Transverse colon (tissue), 4 donors: Measurements from ENCODE around the gene PDE4D.

Source experiments
- EP300 ChIP-seq: sonication (generic); formaldehyde crosslinking; IDR thresholded peaks from one replicate; pipeline ENCODE4 v1.6.1; 2017; ENCODE audit warnings: antibody characterized with exemption, low read depth
- POLR2A ChIP-seq: fragments of 450-650 bp; IDR thresholded peaks from one replicate; pipeline ENCODE4 v1.6.1; 2016; ENCODE audit warnings: antibody characterized with exemption, mild to moderate bottlenecking, moderate library complexity
- POLR2AphosphoS5 ChIP-seq, 3 donors: sonication (generic); formaldehyde crosslinking; IDR thresholded peaks; one replicate each; pipeline ENCODE4 v1.6.1; 2016; ENCODE audit warnings: antibody characterized with exemption in 3 of 3
- TF ChIP-seq, protein P1 (sequence below), 5 experiments: fragments of 200-600 bp in 3 of 5; fragments of 450-650 bp in 2 of 5; sonication (generic) in 3 of 5; IDR thresholded peaks; 1 replicate in 2 of 5; 2 replicates in 3 of 5; pipeline ENCODE4 v1.5.1; 2016 to 2017; ENCODE audit warnings: antibody characterized with exemption in 5 of 5, inconsistent platforms in 3 of 5, mild to moderate bottlenecking in 2 of 5, moderate library complexity in 1 of 5

GRCh38 chr5:59845730-59846129, 47.8 kb downstream of the PDE4D start:
- TF ChIP-seq, protein P1, sequence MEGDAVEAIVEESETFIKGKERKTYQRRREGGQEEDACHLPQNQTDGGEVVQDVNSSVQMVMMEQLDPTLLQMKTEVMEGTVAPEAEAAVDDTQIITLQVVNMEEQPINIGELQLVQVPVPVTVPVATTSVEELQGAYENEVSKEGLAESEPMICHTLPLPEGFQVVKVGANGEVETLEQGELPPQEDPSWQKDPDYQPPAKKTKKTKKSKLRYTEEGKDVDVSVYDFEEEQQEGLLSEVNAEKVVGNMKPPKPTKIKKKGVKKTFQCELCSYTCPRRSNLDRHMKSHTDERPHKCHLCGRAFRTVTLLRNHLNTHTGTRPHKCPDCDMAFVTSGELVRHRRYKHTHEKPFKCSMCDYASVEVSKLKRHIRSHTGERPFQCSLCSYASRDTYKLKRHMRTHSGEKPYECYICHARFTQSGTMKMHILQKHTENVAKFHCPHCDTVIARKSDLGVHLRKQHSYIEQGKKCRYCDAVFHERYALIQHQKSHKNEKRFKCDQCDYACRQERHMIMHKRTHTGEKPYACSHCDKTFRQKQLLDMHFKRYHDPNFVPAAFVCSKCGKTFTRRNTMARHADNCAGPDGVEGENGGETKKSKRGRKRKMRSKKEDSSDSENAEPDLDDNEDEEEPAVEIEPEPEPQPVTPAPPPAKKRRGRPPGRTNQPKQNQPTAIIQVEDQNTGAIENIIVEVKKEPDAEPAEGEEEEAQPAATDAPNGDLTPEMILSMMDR (IDR thresholded peaks at IDR 0.05), result no peak
- no peak for TF ChIP-seq POLR2AphosphoS5 (IDR thresholded peaks at IDR 0.05)
- no peak for TF ChIP-seq POLR2A
- no peak for TF ChIP-seq EP300
